Islet of Langerhans (tissue), 1 donor: Measurements from ENCODE around the gene CEMIP.

Source experiments
- FAIRE-seq: peaks from one replicate; lab custom pipeline; 2011; peaks lifted over from hg19 to GRCh38; lab: Jason Lieb, UNC

CEMIP gene

GRCh38 chr15:80893777-80894176 is 114.6 kb downstream of the CEMIP start:
- FAIRE-seq, result no peak

GRCh38 chr15:80895091-80895490 is 115.9 kb downstream of the CEMIP start:
- FAIRE-seq, result no peak

- FAIRE-seq, result no peak
These were observed 116.8 kb downstream of the CEMIP start for GRCh38 chr15:80895965-80896364.

GRCh38 chr15:80898040-80898439 is 118.9 kb downstream of the CEMIP start:
- no peak for FAIRE-seq

- no peak for FAIRE-seq
These were observed 123.2 kb downstream of the CEMIP start for GRCh38 chr15:80902298-80902801.

GRCh38 chr15:80904998-80905397 is 125.8 kb downstream of the CEMIP start:
- FAIRE-seq, result no peak

GRCh38 chr15:80906159-80906766 is 127.1 kb downstream of the CEMIP start:
- no peak for FAIRE-seq

GRCh38 chr15:80911821-80912220 is 132.7 kb downstream of the CEMIP start:
- FAIRE-seq, result no peak

GRCh38 chr15:80912673-80913072 is 133.5 kb downstream of the CEMIP start:
- no peak for FAIRE-seq

GRCh38 chr15:80913541-80913940 is 134.4 kb downstream of the CEMIP start:
- FAIRE-seq, result no peak

- no peak for FAIRE-seq
These were observed 136.3 kb downstream of the CEMIP start for GRCh38 chr15:80915472-80915871.

- no peak for FAIRE-seq
These were observed 136.9 kb downstream of the CEMIP start for GRCh38 chr15:80916056-80916455.

- no peak for FAIRE-seq
These were observed 139.1 kb downstream of the CEMIP start for GRCh38 chr15:80918196-80918783.

GRCh38 chr15:80920271-80920699 is 141.1 kb downstream of the CEMIP start:
- no peak for FAIRE-seq

- FAIRE-seq, result no peak
These were observed 142.7 kb downstream of the CEMIP start for GRCh38 chr15:80921736-80922410.

- FAIRE-seq, result no peak
These were observed 144.5 kb downstream of the CEMIP start for GRCh38 chr15:80923668-80924067.

GRCh38 chr15:80924278-80924677 is 145.1 kb downstream of the CEMIP start:
- FAIRE-seq, result no peak

- no peak for FAIRE-seq
These were observed 146.5 kb downstream of the CEMIP start for GRCh38 chr15:80925597-80926059.

- no peak for FAIRE-seq
These were observed 147.0 kb downstream of the CEMIP start for GRCh38 chr15:80926126-80926525.

- FAIRE-seq, result no peak
These were observed 150.1 kb downstream of the CEMIP start for GRCh38 chr15:80929225-80929624.

GRCh38 chr15:80929689-80930088 is 150.5 kb downstream of the CEMIP start:
- no peak for FAIRE-seq

- FAIRE-seq, result no peak
These were observed 152.0 kb downstream of the CEMIP start for GRCh38 chr15:80931191-80931590.

- FAIRE-seq, result no peak
These were observed 152.7 kb downstream of the CEMIP start for GRCh38 chr15:80931721-80932512.
